Endothelial cell of umbilical vein (primary cell): Measurements from ENCODE around the gene STUM. TPM values are rescaled to one million over a fixed set of nuclear protein-coding genes. Genes with fewer than 3 reads are reported as not detected.

Source experiments
- BruUV-seq: library from RNA; stranded (reverse); fragments of 400-500 nt; replicated peaks from 2 replicates; lab custom pipeline; 2021; lab: Mats Ljungman, UMichigan
- CTCF ChIA-PET: fragments of 300-600, 350-600 bp; sonication (Branson Sonifier 250); formaldehyde crosslinking; loops from one replicate; lab custom pipeline; 2021; ENCODE audit warnings: antibody characterized with exemption, inconsistent platforms; lab: Charles Lee
- POLR2A ChIA-PET: fragments of 300-600, 350-600 bp; sonication (Branson Sonifier 250); formaldehyde crosslinking; loops from one replicate; lab custom pipeline; 2021; ENCODE audit warnings: antibody characterized with exemption, inconsistent platforms; lab: Charles Lee
- DNase-seq: peaks from one replicate; pipeline ENCODE4 v3.0.0-alpha.2; 2011; ENCODE audit warnings: low read depth, low spot score
- FAIRE-seq: peaks from 2 replicates; lab custom pipeline; 2011; peaks lifted over from hg19 to GRCh38; lab: Jason Lieb, UNC
- H2AFZ ChIP-seq: 2 replicates; pipeline ENCODE4 v1.6.0; 2012; ENCODE audit warnings: low read depth, low read length, control low read depth, inconsistent platforms
- H3K27ac ChIP-seq: 2 replicates; pipeline ENCODE4 v1.5.1; 2011; ENCODE audit warnings: low read depth, mild to moderate bottlenecking, control low read depth, low read length, moderate library complexity; ENCODE audit not compliant: insufficient read depth
- H3K27me3 ChIP-seq, 2 experiments: 2 replicates each; pipeline versions ENCODE4 v1.6.0 to v1.6.1; 2011; ENCODE audit warnings: low read length in 2 of 2, mixed read lengths in 1 of 2; ENCODE audit not compliant: control insufficient read depth in 2 of 2, insufficient read depth in 2 of 2
- H3K36me3 ChIP-seq, 2 experiments: 2 replicates in 1 of 2; 3 replicates in 1 of 2; pipeline ENCODE4 v1.5.1; 2011; ENCODE audit warnings: low read length in 2 of 2, mild to moderate bottlenecking in 1 of 2, moderate library complexity in 1 of 2; ENCODE audit not compliant: control insufficient read depth in 2 of 2, insufficient read depth in 2 of 2; ENCODE audit errors: extremely low read depth in 1 of 2
- H3K4me1 ChIP-seq: 3 replicates; pipeline ENCODE4 v1.5.1; 2011; ENCODE audit warnings: mild to moderate bottlenecking, low read length; ENCODE audit not compliant: control insufficient read depth, insufficient read depth; ENCODE audit errors: extremely low read depth
- H3K4me2 ChIP-seq: 2 replicates; pipeline ENCODE4 v1.6.1; 2011; ENCODE audit warnings: low read length, control low read depth, mixed read lengths; ENCODE audit not compliant: insufficient read depth
- H3K4me3 ChIP-seq, 3 experiments: fragments of 200-600 bp in 1 of 3; sonication (generic), shearing (Covaris generic) in 1 of 3; replicated peaks in 1 of 3; 2 replicates each; pipeline ENCODE4 v1.5.1; 2011 to 2016; ENCODE audit warnings: control low read depth in 3 of 3, low read length in 3 of 3, mild to moderate bottlenecking in 2 of 3, inconsistent platforms in 1 of 3, low read depth in 1 of 3, moderate library complexity in 1 of 3; ENCODE audit not compliant: insufficient read depth in 1 of 3
- H3K79me2 ChIP-seq: 2 replicates; pipeline ENCODE4 v1.6.0; 2012; ENCODE audit warnings: low read length, inconsistent platforms; ENCODE audit not compliant: control insufficient read depth, insufficient read depth
- H3K9ac ChIP-seq: replicated peaks from 2 replicates; pipeline ENCODE3; 2011; ENCODE audit warnings: low read length, control low read depth; ENCODE audit not compliant: insufficient read depth; ENCODE audit errors: extremely low read depth
- H3K9me1 ChIP-seq: replicated peaks from 3 replicates; pipeline ENCODE4 v1.6.0; 2011; ENCODE audit warnings: mild to moderate bottlenecking, low read length; ENCODE audit not compliant: control insufficient read depth, insufficient read depth; ENCODE audit errors: extremely low read depth
- H3K9me3 ChIP-seq: replicated peaks from 2 replicates; pipeline ENCODE4 v1.5.1; 2012; ENCODE audit warnings: low read length, inconsistent platforms; ENCODE audit not compliant: control insufficient read depth, insufficient read depth
- H4K20me1 ChIP-seq: replicated peaks from 2 replicates; pipeline ENCODE3; 2011; ENCODE audit warnings: mild to moderate bottlenecking, low read length; ENCODE audit not compliant: control insufficient read depth, insufficient read depth; ENCODE audit errors: extremely low read depth
- EZH2 ChIP-seq: IDR thresholded peaks from 2 replicates; pipeline ENCODE4 v1.6.1; 2012; ENCODE audit warnings: borderline replicate concordance, low read depth, mild to moderate bottlenecking, moderate library complexity, low read length, inconsistent platforms; ENCODE audit not compliant: severe bottlenecking
- FOS ChIP-seq: IDR thresholded peaks from 2 replicates; pipeline ENCODE4 v1.6.1; 2011; ENCODE audit warnings: mild to moderate bottlenecking, low read length, moderate library complexity, borderline replicate concordance; ENCODE audit not compliant: insufficient read depth
- GATA2 ChIP-seq: IDR thresholded peaks from 2 replicates; pipeline ENCODE4 v1.7.0; 2011; ENCODE audit warnings: low read depth, mild to moderate bottlenecking, moderate library complexity, mixed read lengths, low read length; ENCODE audit not compliant: insufficient read length, insufficient read depth
- JUN ChIP-seq: IDR thresholded peaks from 2 replicates; pipeline ENCODE4 v1.6.1; 2011; ENCODE audit warnings: borderline replicate concordance, low read depth; ENCODE audit not compliant: insufficient read length, insufficient read depth
- MAX ChIP-seq: IDR thresholded peaks from 2 replicates; pipeline ENCODE4 v1.6.1; 2011; ENCODE audit not compliant: insufficient read depth, insufficient read length
- MYC ChIP-seq: IDR thresholded peaks from one replicate; pipeline ENCODE4 v1.6.1; 2011; ENCODE audit warnings: mild to moderate bottlenecking, low read depth, low read length
- POLR2A ChIP-seq: IDR thresholded peaks from 2 replicates; pipeline ENCODE4 v1.6.1; 2012; ENCODE audit warnings: low read depth, mild to moderate bottlenecking, control low read depth, low read length
- POLR2AphosphoS5 ChIP-seq: IDR thresholded peaks from 2 replicates; pipeline ENCODE4 v1.6.1; 2012; ENCODE audit warnings: low read depth, mild to moderate bottlenecking, control low read depth, low read length, moderate library complexity; ENCODE audit not compliant: insufficient read depth
- dilution Hi-C: fragments of 300-500 bp; cut with MboI; formaldehyde crosslinking; loops from one replicate; pipeline ENCODE4 v1.15.0; 2019; ENCODE audit warnings: low sequenced_read_pairs; ENCODE audit not compliant: extremely low pct_ligation_motif_present
- intact Hi-C: fragments of 100-400 bp; cut with micrococcal nuclease; formaldehyde crosslinking; loops from one replicate; pipeline ENCODE4 v1.10.0; 2022
- polyA plus RNA-seq, 4 experiments: library from polyadenylated mRNA; depleted of rRNA in 3 of 4; stranded (reverse) in 3 of 4; unstranded in 1 of 4; fragments of >200 nt; gene quantifications; 2 replicates each; pipeline versions ENCODE4 v1.2.1 to v1.2.3, GENCODE V29; 2011 to 2012; ENCODE audit warnings: missing spikeins in 1 of 4
- total RNA-seq: library from RNA; stranded (reverse); gene quantifications from 2 replicates; pipeline ENCODE4 v1.2.3, GENCODE V29; 2021
- TF ChIP-seq, protein P1 (sequence below), 2 donors: IDR thresholded peaks; 1 replicate in 1 of 2; 2 replicates in 1 of 2; pipeline ENCODE4 v1.5.1; 2011; ENCODE audit warnings: low read length in 2 of 2, mild to moderate bottlenecking in 2 of 2, moderate library complexity in 2 of 2, control low read depth in 1 of 2, inconsistent platforms in 1 of 2, low read depth in 1 of 2; ENCODE audit not compliant: insufficient read depth in 1 of 2; ENCODE audit errors: extremely low read depth in 1 of 2

STUM gene
- total and polyA plus RNA-seq, 2 donors (not counting 3 experiments of a cell fraction or from before 2014, with no cell fraction given) = not detected

DNA sequence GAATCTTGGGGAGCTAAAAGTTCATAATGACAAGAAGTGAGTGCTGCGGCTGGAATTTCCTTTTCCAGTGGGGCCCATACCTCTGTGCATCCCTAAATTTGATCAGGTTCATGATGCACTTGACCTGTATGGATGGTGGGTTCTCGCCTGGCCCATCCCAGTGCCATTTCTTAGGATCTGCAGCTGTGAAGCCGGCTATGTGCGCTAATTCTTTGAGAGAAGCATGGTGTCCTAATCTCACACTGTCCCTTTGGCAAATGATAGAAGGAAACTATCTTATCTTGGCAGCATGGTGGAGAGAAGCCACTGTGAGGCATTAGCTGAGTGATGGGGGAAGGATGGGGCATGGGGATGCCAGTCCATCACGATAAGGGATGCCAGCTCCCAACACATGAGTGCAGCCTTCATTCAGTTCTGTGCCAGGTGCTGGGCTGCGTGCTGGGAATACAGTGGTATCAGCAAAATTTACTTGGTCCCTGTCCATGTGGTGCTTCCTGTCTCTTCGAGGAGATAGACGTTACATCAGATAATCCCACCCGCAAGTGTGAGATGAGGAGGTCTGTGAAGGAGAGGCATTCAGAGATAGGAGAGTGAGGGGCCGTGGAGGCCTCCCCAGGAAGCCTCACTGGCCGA is 30.5 kb downstream of the STUM start:
- no peak overlapping the region for H3K4me2 ChIP-seq
- no peaks in the 10 kb centered on the region for H3K79me2 ChIP-seq
- no peaks in the 10 kb centered on the region for H3K9me3 ChIP-seq
- H4K20me1 ChIP-seq = no peaks in the 10 kb centered on the region
- TF ChIP-seq, protein P1, sequence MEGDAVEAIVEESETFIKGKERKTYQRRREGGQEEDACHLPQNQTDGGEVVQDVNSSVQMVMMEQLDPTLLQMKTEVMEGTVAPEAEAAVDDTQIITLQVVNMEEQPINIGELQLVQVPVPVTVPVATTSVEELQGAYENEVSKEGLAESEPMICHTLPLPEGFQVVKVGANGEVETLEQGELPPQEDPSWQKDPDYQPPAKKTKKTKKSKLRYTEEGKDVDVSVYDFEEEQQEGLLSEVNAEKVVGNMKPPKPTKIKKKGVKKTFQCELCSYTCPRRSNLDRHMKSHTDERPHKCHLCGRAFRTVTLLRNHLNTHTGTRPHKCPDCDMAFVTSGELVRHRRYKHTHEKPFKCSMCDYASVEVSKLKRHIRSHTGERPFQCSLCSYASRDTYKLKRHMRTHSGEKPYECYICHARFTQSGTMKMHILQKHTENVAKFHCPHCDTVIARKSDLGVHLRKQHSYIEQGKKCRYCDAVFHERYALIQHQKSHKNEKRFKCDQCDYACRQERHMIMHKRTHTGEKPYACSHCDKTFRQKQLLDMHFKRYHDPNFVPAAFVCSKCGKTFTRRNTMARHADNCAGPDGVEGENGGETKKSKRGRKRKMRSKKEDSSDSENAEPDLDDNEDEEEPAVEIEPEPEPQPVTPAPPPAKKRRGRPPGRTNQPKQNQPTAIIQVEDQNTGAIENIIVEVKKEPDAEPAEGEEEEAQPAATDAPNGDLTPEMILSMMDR (IDR thresholded peaks at IDR 0.05; ENCODE audit: extremely low read depth in 1 of 2, insufficient read depth in 1 of 2, low read depth in 1 of 2, low read length in 2 of 2) = no peak
- no peak for TF ChIP-seq FOS
- no peak for TF ChIP-seq GATA2
- no peak for TF ChIP-seq POLR2AphosphoS5
- TF ChIP-seq EZH2 = no peak
- TF ChIP-seq MAX = no peak
- no peak for TF ChIP-seq POLR2A
- no peak for TF ChIP-seq MYC
- TF ChIP-seq JUN = no peak
- intact Hi-C loops = no loop called here
- H3K27me3 ChIP-seq = no peaks in the 10 kb centered on the region
- H3K9ac ChIP-seq = no peak overlapping the region
- ChIA-PET POLR2A (no interaction called here), CTCF (no interaction called here)
- H3K4me3 ChIP-seq = no peak overlapping the region
- no peak overlapping the region for H3K27ac ChIP-seq
- no peaks in the 10 kb centered on the region for H3K36me3 ChIP-seq
- FAIRE-seq (no peak), DNase-seq (no peak)
- H2AFZ ChIP-seq = no peak overlapping the region
- no TSS peak for BruUV-seq
- dilution Hi-C loops = no loop called here
- H3K9me1 ChIP-seq = no peaks in the 10 kb centered on the region
- H3K4me1 ChIP-seq = no peaks in the 10 kb centered on the region
